K562 (cell line): Measurements from ENCODE around the gene SSU72. TPM values are rescaled to one million over a fixed set of nuclear protein-coding genes. Genes with fewer than 3 reads are reported as not detected.
A peak's percentile ranks its signal among the peaks of the same experiment; 100 is the strongest.

Experiments
- ATAC-seq: fragments of 200-7000 bp; cut with Tn5 transposase; 3 replicates; pipeline ENCODE4 v1.9.1; 2020; ENCODE audit warnings: moderate library complexity
- BruUV-seq: library from RNA; stranded (reverse); fragments of 400-500 nt; replicated peaks from 2 replicates; lab custom pipeline; 2021; lab: Mats Ljungman, UMichigan
- CTCF ChIA-PET: fragments of 300-600 bp; formaldehyde crosslinking; extraction: SDS; loops from one replicate; lab custom pipeline; 2021; ENCODE audit warnings: low intra/inter-chr PET ratio; lab: Yijun Ruan, JAX
- POLR2A ChIA-PET: fragments of 300-600, 350-650 bp; sonication (Branson Sonifier 250); formaldehyde crosslinking; extraction: SDS; loops from one replicate; lab custom pipeline; 2021; ENCODE audit warnings: antibody characterized with exemption, inconsistent platforms; lab: Yijun Ruan, JAX
- DNase-seq, 4 experiments: peaks; one replicate each; pipeline versions ENCODE4 v3.0.0 to v3.0.0-alpha.2; 2011 to 2018; ENCODE audit warnings: low spot score in 3 of 4, mixed read lengths in 3 of 4; ENCODE audit errors: extremely low read depth in 1 of 4
- FAIRE-seq: peaks from 2 replicates; lab custom pipeline; 2011; peaks lifted over from hg19 to GRCh38; lab: Jason Lieb, UNC
- H2AFZ ChIP-seq: 2 replicates; pipeline ENCODE4 v1.6.0; 2011; ENCODE audit warnings: low read depth, low read length, control low read depth, inconsistent platforms
- H3K27ac ChIP-seq: fragments of 200-600 bp; 3 replicates; pipeline ENCODE4 v1.8.0; 2011; ENCODE audit warnings: low read depth, mild to moderate bottlenecking, control low read depth, inconsistent platforms, low read length, moderate library complexity, mixed read lengths; ENCODE audit errors: extremely low read depth
- H3K27me3 ChIP-seq, 2 experiments: fragments of 300-600 bp in 1 of 2; 2 replicates in 1 of 2; 3 replicates in 1 of 2; pipeline versions ENCODE4 v1.6.0 to v1.8.0; 2011; ENCODE audit warnings: inconsistent platforms in 2 of 2, low read length in 2 of 2, mild to moderate bottlenecking in 1 of 2, mixed read lengths in 1 of 2, moderate library complexity in 1 of 2; ENCODE audit not compliant: control insufficient read depth in 2 of 2, insufficient read depth in 2 of 2
- H3K36me3 ChIP-seq: fragments of 300-600 bp; 3 replicates; pipeline ENCODE4 v1.8.0; 2011; ENCODE audit warnings: mild to moderate bottlenecking, low read length, inconsistent platforms; ENCODE audit not compliant: control insufficient read depth, insufficient read depth
- H3K4me1 ChIP-seq, 2 experiments: fragments of 200-600 bp in 1 of 2; replicated peaks in 1 of 2; 2 replicates in 1 of 2; 3 replicates in 1 of 2; pipeline versions ENCODE4 v1.5.1 to v1.8.0; 2011; ENCODE audit warnings: inconsistent platforms in 2 of 2, low read length in 2 of 2, mild to moderate bottlenecking in 1 of 2, mixed read lengths in 1 of 2, moderate library complexity in 1 of 2; ENCODE audit not compliant: control insufficient read depth in 2 of 2, insufficient read depth in 2 of 2
- H3K4me2 ChIP-seq: 2 replicates; pipeline ENCODE4 v1.6.1; 2011; ENCODE audit warnings: low read length, control low read depth, inconsistent platforms, mixed read lengths; ENCODE audit not compliant: insufficient read depth
- H3K4me3 ChIP-seq: fragments of 200-600 bp; sonication (generic), shearing (Covaris generic); 2 replicates; pipeline ENCODE4 v1.5.1; 2016; ENCODE audit warnings: control low read depth, inconsistent platforms
- H3K79me2 ChIP-seq: fragments of 200-600 bp; 3 replicates; pipeline ENCODE4 v1.8.0; 2011; ENCODE audit warnings: low read length, inconsistent platforms; ENCODE audit not compliant: control insufficient read depth, insufficient read depth
- H3K9ac ChIP-seq, 2 experiments: 2 replicates each; pipeline versions ENCODE4 v1.6.0 to v1.6.1; 2011; ENCODE audit warnings: low read depth in 2 of 2, low read length in 2 of 2, control low read depth in 1 of 2, inconsistent platforms in 1 of 2, mild to moderate bottlenecking in 1 of 2, mixed read lengths in 1 of 2; ENCODE audit not compliant: insufficient read depth in 1 of 2
- H3K9me1 ChIP-seq: one replicate; pipeline ENCODE4 v1.6.0; 2011; ENCODE audit warnings: inconsistent platforms, mild to moderate bottlenecking, low read length, moderate library complexity; ENCODE audit not compliant: control insufficient read depth, insufficient read depth
- H3K9me3 ChIP-seq: replicated peaks from 2 replicates; pipeline ENCODE4 v1.5.1; 2011; ENCODE audit warnings: low read depth, low read length, inconsistent platforms; ENCODE audit not compliant: control insufficient read depth, insufficient read depth
- H4K20me1 ChIP-seq: replicated peaks from 2 replicates; pipeline ENCODE4 v1.6.1; 2011; ENCODE audit warnings: low read length, inconsistent platforms, mixed read lengths; ENCODE audit not compliant: control insufficient read depth, insufficient read depth
- FOXK2 ChIP-seq, 2 experiments: fragments of 450-650 bp; IDR thresholded peaks in 1 of 2; conservative IDR thresholded peaks in 1 of 2; 2 replicates each; pipeline ENCODE4 v1.6.1; 2016; ENCODE audit warnings: low read depth in 2 of 2, mild to moderate bottlenecking in 1 of 2
- GTF2A2 ChIP-seq: IDR thresholded peaks from 2 replicates; pipeline ENCODE4 v1.6.1; 2016; ENCODE audit warnings: mild to moderate bottlenecking, missing genetic modification characterization, missing compliant biosample characterization
- HINFP ChIP-seq: fragments of 450-650 bp; conservative IDR thresholded peaks from 2 replicates; pipeline ENCODE4 v1.6.1; 2016; ENCODE audit warnings: missing genetic modification characterization, low read depth, mild to moderate bottlenecking, control low read depth, missing compliant biosample characterization
- HNRNPH1 ChIP-seq: fragments of 200-400 bp; formaldehyde crosslinking; optimal IDR thresholded peaks from 2 replicates; pipeline ENCODE3; 2017; ENCODE audit warnings: low read depth, mild to moderate bottlenecking, low read length, moderate library complexity
- HNRNPK ChIP-seq: fragments of 200-400 bp; formaldehyde crosslinking; IDR thresholded peaks from one replicate; pipeline ENCODE4 v1.6.1; 2018; ENCODE audit warnings: mild to moderate bottlenecking, low read depth, low read length; ENCODE audit not compliant: poor library complexity, severe bottlenecking
- HOXB6 ChIP-seq: fragments of 250-450 bp; sonication (Bioruptor Pico); IDR thresholded peaks from 2 replicates; pipeline ENCODE4 v1.5.1; 2022; ENCODE audit warnings: mild to moderate bottlenecking, borderline replicate concordance
- NBN ChIP-seq: fragments of 450-650 bp; IDR thresholded peaks from 2 replicates; pipeline ENCODE4 v1.6.1; 2016; ENCODE audit warnings: low read depth, mild to moderate bottlenecking
- NFIC ChIP-seq: fragments of 450-650 bp; IDR thresholded peaks from 2 replicates; pipeline ENCODE4 v1.6.1; 2017; ENCODE audit warnings: mild to moderate bottlenecking, inconsistent platforms
- NKRF ChIP-seq: fragments of 450-650 bp; IDR thresholded peaks from 2 replicates; pipeline ENCODE4 v1.6.1; 2016; ENCODE audit warnings: borderline replicate concordance
- POLR2B ChIP-seq: fragments of 450-650 bp; IDR thresholded peaks from 2 replicates; pipeline ENCODE4 v1.6.1; 2018; ENCODE audit warnings: low read depth; ENCODE audit not compliant: partially characterized antibody
- TCFL5 ChIP-seq: fragments of 250-450 bp; sonication (Bioruptor Pico); conservative IDR thresholded peaks from 2 replicates; pipeline ENCODE4 v1.6.1; 2021; ENCODE audit warnings: mild to moderate bottlenecking, moderate library complexity, matching md5 sums
- THAP7 ChIP-seq: fragments of 250-450 bp; sonication (Bioruptor Pico); IDR thresholded peaks from 2 replicates; pipeline ENCODE4 v1.5.0; 2021
- XRCC5 ChIP-seq: fragments of 200-400 bp; formaldehyde crosslinking; IDR thresholded peaks from 2 replicates; pipeline ENCODE4 v1.6.1; 2017; ENCODE audit warnings: low read depth, mild to moderate bottlenecking, low read length
- ZNF217 ChIP-seq: sonication (generic); formaldehyde crosslinking; IDR thresholded peaks from 2 replicates; pipeline ENCODE4 v1.8.0; 2022; ENCODE audit warnings: mild to moderate bottlenecking, missing genetic modification reagents
- ZNF668 ChIP-seq: fragments of 250-450 bp; sonication (Bioruptor Pico); IDR thresholded peaks from 2 replicates; pipeline ENCODE4 v1.8.0; 2022; ENCODE audit warnings: mild to moderate bottlenecking, inconsistent platforms
- WGBS: fragments of 100-300 bp; shearing (Covaris generic); methylation state at CpG from one replicate; pipeline ENCODE4 v1.1.6; 2016; ENCODE audit warnings: low coverage, mixed read lengths; ENCODE audit not compliant: insufficient coverage; ENCODE audit errors: missing lambda C conversion rate; 5-methylcytosine and 5-hydroxymethylcytosine counted together
- in situ Hi-C: fragments of 300-500 bp; cut with MboI; formaldehyde crosslinking; loops from 4 replicates; pipeline ENCODE4 v1.15.0; 2018; ENCODE audit warnings: inconsistent platforms, mixed read lengths
- intact Hi-C: fragments of 100-400 bp; cut with micrococcal nuclease; formaldehyde crosslinking; loops from 2 replicates; pipeline ENCODE4 v1.14.2; 2022
- polyA plus RNA-seq, 8 experiments: library from polyadenylated mRNA; depleted of rRNA in 4 of 8; stranded (reverse) in 5 of 8; unstranded in 3 of 8; fragments of >200 nt; fragmentation: Nextera tagmentation in 2 of 8; fragmentation: Illumina TruSeq in 1 of 8; extraction: Ambion mirVana in 2 of 8; extraction: Trizol in 1 of 8; gene quantifications; 2 replicates each; pipeline versions ENCODE4 v1.2.1 to v1.2.3, GENCODE V29; 2011 to 2014; ENCODE audit warnings: inconsistent platforms in 1 of 8, missing spikeins in 1 of 8
- total RNA-seq, 7 experiments: library from RNA; depleted of rRNA in 6 of 7; stranded (reverse); fragments of >200 nt in 6 of 7; fragmentation: Illumina TruSeq in 2 of 7; extraction: Trizol in 2 of 7; gene quantifications; 2 replicates each; pipeline versions ENCODE4 v1.2.1 to v1.2.3, GENCODE V29; 2011 to 2021; ENCODE audit warnings: low replicate concordance in 1 of 7

Gene SSU72
- total and polyA plus RNA-seq, 9 of the 15 experiments (the other 6 are each of a cell fraction or from before 2014, with no cell fraction given), result 70.8 to 201 (median 94.6) TPM

- TF ChIP-seq THAP7 (CRISPR knock-in tag) (no peak), NBN (peak; percentile 73), FOXK2 (conservative IDR thresholded peaks at IDR 0.05 in 1 of 2, IDR thresholded peaks at IDR 0.05 in 1 of 2; ENCODE audit: low read depth in 2 of 2) (peak in 1 of 2 experiments; percentile 2; a peak in 1 of 4 replicates)
These were observed 40.8 kb upstream of the SSU72 start, which contains the start of gene MIB2 (continued) for GRCh38 chr1:1615256-1616044.

GRCh38 chr1:1614954-1615255, 40.2 kb upstream of the SSU72 start:
- H3K79me2 ChIP-seq, result peaks cover 31% of the 10 kb centered on the region
- ATAC-seq, result no peak
- DNase-seq, result no peak
- H3K9ac ChIP-seq, result peak overlapping the region; percentile 99 to 100
- intact Hi-C loops (loop anchor here (1.0 kb wide), 1 partner anchor 40 kb away; no protein-coding TSS in a partner anchor), in situ Hi-C loops (no loop called here)
- peak overlapping the region; percentile 87 for H3K4me3 ChIP-seq
- H3K4me1 ChIP-seq, result peaks cover 20 to 65% of the 10 kb centered on the region in 2 experiments; a peak in 4 of 5 replicates
- H3K9me3 ChIP-seq, result no peaks in the 10 kb centered on the region
- H3K27me3 ChIP-seq, result no peaks in the 10 kb centered on the region; a peak in 1 of 5 replicates
- no TSS peak for BruUV-seq
- under 1% methylated on average over 19 of the region's 23 CpGs for WGBS
- peak overlapping the region; percentile 94 for H3K4me2 ChIP-seq
- peaks cover 9% of the 10 kb centered on the region; the same call in 2 of the 3 replicates for H3K36me3 ChIP-seq
- ChIA-PET CTCF (no interaction called here), POLR2A (interaction anchor here (0.6 to 3.9 kb wide), 9 partner anchors 9 to 208 kb away, joined by 3 to 61 read pairs (median 3); partner anchors contain the start of genes FNDC10 and MRPL20)
- no peaks in the 10 kb centered on the region for H3K9me1 ChIP-seq
- peak overlapping the region; percentile 60 for H2AFZ ChIP-seq
- peak overlapping the region; percentile 99 for H3K27ac ChIP-seq
- H4K20me1 ChIP-seq, result 0 out of 2 replicates have a peak, but pooled peaks cover 17% of the 10 kb centered on the region
- FAIRE-seq, result no peak
- no peak for TF ChIP-seq XRCC5
- TF ChIP-seq ZNF217, result no peak
- no peak for TF ChIP-seq HOXB6 (CRISPR knock-in tag)
- no peak for TF ChIP-seq HNRNPK
- no peak for TF ChIP-seq POLR2B
- TF ChIP-seq THAP7 (CRISPR knock-in tag), result no peak
- no peak for TF ChIP-seq HINFP (tag)
- no peak for TF ChIP-seq NFIC
- no peak for TF ChIP-seq TCFL5
- TF ChIP-seq HNRNPH1, result no peak
- TF ChIP-seq NKRF, result peak; percentile 92
- TF ChIP-seq GTF2A2, result no peak
- no peak for TF ChIP-seq ZNF668
